B cell (primary cell): ENCODE measurements around the gene PLCL1. TPM values are rescaled to one million over a fixed set of nuclear protein-coding genes. Genes with fewer than 3 reads are reported as not detected.

Experiments used
- ATAC-seq: fragments of 200-7000 bp; cut with Tn5 transposase; one replicate; pipeline ENCODE4 v1.10.0; 2021; ENCODE audit warnings: low read depth, mild to moderate bottlenecking, moderate number of reproducible peaks, moderate library complexity
- CTCF ChIA-PET: fragments of 350-600 bp; sonication (Branson Sonifier 250); formaldehyde crosslinking; loops from one replicate; lab custom pipeline; 2021; ENCODE audit warnings: antibody characterized with exemption, inconsistent platforms; lab: Charles Lee
- POLR2A ChIA-PET: fragments of 350-600 bp; sonication (Branson Sonifier 250); formaldehyde crosslinking; loops from one replicate; lab custom pipeline; 2021; ENCODE audit warnings: antibody characterized with exemption; lab: Charles Lee
- DNase-seq: peaks from one replicate; pipeline ENCODE4 v3.0.0; 2013
- H2AFZ ChIP-seq: 2 replicates; pipeline ENCODE4 v1.6.1; 2012; ENCODE audit warnings: mild to moderate bottlenecking, low read depth, low read length; ENCODE audit not compliant: insufficient read depth, poor library complexity, severe bottlenecking
- H3K27ac ChIP-seq, 2 donors: 1 replicate in 1 of 2; 2 replicates in 1 of 2; pipeline ENCODE4 v1.5.1; 2012 to 2013; ENCODE audit warnings: low read length in 2 of 2, mild to moderate bottlenecking in 2 of 2, moderate library complexity in 1 of 2
- H3K27me3 ChIP-seq, 4 experiments: fragments of 200-600 bp in 1 of 4; sonication (generic) in 1 of 4; replicated peaks in 1 of 4; 1 replicate in 2 of 4; 2 replicates in 2 of 4; pipeline versions ENCODE4 v1.6.1 to v1.7.0; 2013 to 2016; ENCODE audit warnings: low read length in 3 of 4, mild to moderate bottlenecking in 2 of 4, mixed read lengths in 1 of 4, moderate library complexity in 1 of 4; ENCODE audit not compliant: insufficient read depth in 4 of 4, control insufficient read depth in 3 of 4; ENCODE audit errors: control extremely low read depth in 1 of 4
- H3K36me3 ChIP-seq, 2 experiments: replicated peaks in 1 of 2; 1 replicate in 1 of 2; 2 replicates in 1 of 2; pipeline versions ENCODE4 v1.6.1 to v1.7.1; 2013; ENCODE audit warnings: low read length in 1 of 2; ENCODE audit not compliant: insufficient read depth in 2 of 2, control insufficient read depth in 1 of 2; ENCODE audit errors: control extremely low read depth in 1 of 2, extremely low read depth in 1 of 2
- H3K4me1 ChIP-seq, 2 donors: fragments of 200-600 bp in 1 of 2; sonication (generic) in 1 of 2; 1 replicate in 1 of 2; 2 replicates in 1 of 2; pipeline versions ENCODE4 v1.5.1 to v1.6.1; 2013 to 2017; ENCODE audit warnings: low read length in 2 of 2; ENCODE audit not compliant: control insufficient read depth in 2 of 2, insufficient read depth in 2 of 2
- H3K4me2 ChIP-seq: replicated peaks from 2 replicates; pipeline ENCODE3; 2012; ENCODE audit warnings: mild to moderate bottlenecking, low read depth, low read length; ENCODE audit not compliant: poor library complexity, severe bottlenecking
- H3K4me3 ChIP-seq, 5 experiments: fragments of 200-600 bp in 1 of 5; sonication (generic) in 1 of 5; 1 replicate in 3 of 5; 2 replicates in 2 of 5; pipeline versions ENCODE4 v1.5.1 to v1.7.0; 2011 to 2016; ENCODE audit warnings: low read length in 4 of 5, mild to moderate bottlenecking in 4 of 5, low read depth in 2 of 5, control low read depth in 1 of 5, moderate library complexity in 1 of 5; ENCODE audit not compliant: insufficient read depth in 1 of 5; ENCODE audit errors: control extremely low read depth in 1 of 5, extremely low read depth in 1 of 5
- H3K79me2 ChIP-seq: fragments of 200-600 bp; sonication (generic); one replicate; pipeline ENCODE4 v1.6.0; 2016; ENCODE audit warnings: low read length; ENCODE audit not compliant: control insufficient read depth, insufficient read depth
- H3K9ac ChIP-seq: fragments of 200-600 bp; sonication (generic); 2 replicates; pipeline ENCODE4 v1.6.1; 2017; ENCODE audit warnings: mild to moderate bottlenecking, low read length, moderate library complexity
- H3K9me3 ChIP-seq, 3 donors: one replicate each; pipeline versions ENCODE4 v1.6.1 to v1.7.1; 2013; ENCODE audit warnings: low read length in 2 of 3; ENCODE audit not compliant: control insufficient read depth in 2 of 3, insufficient read depth in 1 of 3; ENCODE audit errors: control extremely low read depth in 1 of 3
- H4K20me1 ChIP-seq: 2 replicates; pipeline ENCODE4 v1.6.0; 2012; ENCODE audit warnings: mild to moderate bottlenecking, low read length; ENCODE audit not compliant: insufficient read depth, control insufficient read depth, poor library complexity, severe bottlenecking
- H3K27ac Mint-ChIP-seq: one replicate; pipeline ENCODE4 v1.8.0; 2021; ENCODE audit warnings: mixed read lengths
- H3K27me3 Mint-ChIP-seq: one replicate; pipeline ENCODE4 v1.8.0; 2021; ENCODE audit warnings: mixed read lengths
- H3K4me1 Mint-ChIP-seq: one replicate; pipeline ENCODE4 v1.8.0; 2021; ENCODE audit warnings: mixed read lengths
- H3K4me3 Mint-ChIP-seq: one replicate; pipeline ENCODE4 v1.8.0; 2021; ENCODE audit warnings: mixed read lengths
- H3K9me3 Mint-ChIP-seq: one replicate; pipeline ENCODE4 v1.8.0; 2022; ENCODE audit warnings: mixed read lengths; ENCODE audit not compliant: insufficient read depth
- EZH2 ChIP-seq: IDR thresholded peaks from 2 replicates; pipeline ENCODE4 v1.6.1; 2012; ENCODE audit warnings: borderline replicate concordance, low read depth, mild to moderate bottlenecking, moderate library complexity, low read length; ENCODE audit not compliant: insufficient read depth, poor library complexity, severe bottlenecking
- WGBS: methylation state at CpG from one replicate; pipeline ENCODE4 v1.1.5; 2013; ENCODE audit warnings: missing lambda C conversion rate; ENCODE audit not compliant: insufficient coverage; 5-methylcytosine and 5-hydroxymethylcytosine counted together
- intact Hi-C: fragments of 100-400 bp; cut with micrococcal nuclease; formaldehyde crosslinking; loops from one replicate; pipeline ENCODE4 v1.10.0; 2022
- polyA plus RNA-seq: library from polyadenylated mRNA; depleted of rRNA; stranded (reverse); fragments of >200 nt; gene quantifications from 2 replicates; pipeline ENCODE4 v1.2.3, GENCODE V29; 2012
- total RNA-seq, 2 donors: library from RNA; stranded (reverse); fragments of 120-200 nt in 1 of 2; gene quantifications; 1 replicate in 1 of 2; 2 replicates in 1 of 2; pipeline versions ENCODE4 v1.2.3 to v1.2.4, GENCODE V29; 2013 to 2022
- TF ChIP-seq, protein P1 (sequence below): fragments of 200-600 bp; IDR thresholded peaks from one replicate; pipeline ENCODE4 v1.8.0; 2022; ENCODE audit warnings: antibody characterized with exemption, mild to moderate bottlenecking

Gene PLCL1
- total and polyA plus RNA-seq, 2 donors (not counting 1 experiment from before 2014, with no cell fraction given), result 0.07 to 0.25 TPM

DNA sequence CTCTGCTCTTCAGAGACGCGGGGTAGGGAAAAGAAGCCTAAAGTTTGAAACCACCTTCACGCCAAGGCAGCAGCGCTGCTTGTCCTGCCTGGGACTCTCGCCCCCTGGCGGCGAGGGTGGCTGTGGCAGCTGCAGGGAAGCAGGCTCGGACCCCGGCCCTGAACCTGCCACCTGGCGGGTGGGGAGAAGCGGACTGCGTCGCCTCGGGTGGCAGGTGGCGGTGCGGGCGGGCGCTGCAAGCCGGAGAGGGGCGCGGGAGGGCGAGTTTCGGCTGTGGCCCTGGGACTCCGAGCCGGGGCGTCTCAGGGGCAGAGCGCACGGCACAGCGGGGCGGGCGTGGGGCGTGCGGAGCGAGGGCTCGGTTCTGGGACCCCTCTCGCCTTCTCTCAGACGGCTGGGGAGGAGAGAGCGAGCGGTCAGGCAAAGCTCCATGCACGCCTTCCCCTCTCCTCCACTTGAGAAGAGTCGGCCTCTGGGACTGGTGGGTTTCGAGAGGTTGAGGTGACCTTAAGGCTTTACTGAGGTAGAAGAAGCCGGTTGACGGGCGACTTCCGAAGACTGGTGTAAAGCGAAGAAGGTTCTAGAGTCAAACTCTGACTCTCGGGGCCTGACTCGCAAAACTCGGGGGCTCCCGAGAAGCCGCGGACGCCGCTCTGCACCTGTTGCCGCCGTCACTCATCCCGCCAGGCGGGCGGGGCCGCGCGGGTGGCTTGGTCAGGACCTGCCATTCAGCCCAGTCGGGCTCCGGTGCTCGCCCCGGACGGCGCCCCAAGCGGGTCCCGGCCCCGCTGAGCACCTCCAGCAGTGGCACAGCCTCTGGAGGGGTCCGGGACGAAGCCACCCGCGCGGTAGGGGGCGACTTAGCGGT is 18.1 kb upstream of the PLCL1 start:
- Histone ChIP-seq H4K20me1 (no peaks in the 10 kb centered on the region), H3K4me2 (peak overlapping the region; percentile 95), H2AFZ (peak overlapping the region; percentile 85), H3K27me3 (peaks cover 0 to 24% (median 17%) of the 10 kb centered on the region in 4 experiments), H3K79me2 (no peaks in the 10 kb centered on the region), H3K9me3 (peaks cover 0 to 25% (median 1%) of the 10 kb centered on the region in 3 donors), H3K36me3 (no peaks in the 10 kb centered on the region), H3K4me3 (peak overlapping the region in 4 of 5 experiments; percentile 24 to 60 (median 51)), H3K27ac (no peak overlapping the region), H3K9ac (peak overlapping the region; percentile 64), H3K4me1 (peaks cover 8 to 9% of the 10 kb centered on the region in 2 donors)
- intact Hi-C loops, result no loop called here
- peak overlapping the region; percentile 77 for H3K4me3 Mint-ChIP-seq
- TF ChIP-seq, protein P1, sequence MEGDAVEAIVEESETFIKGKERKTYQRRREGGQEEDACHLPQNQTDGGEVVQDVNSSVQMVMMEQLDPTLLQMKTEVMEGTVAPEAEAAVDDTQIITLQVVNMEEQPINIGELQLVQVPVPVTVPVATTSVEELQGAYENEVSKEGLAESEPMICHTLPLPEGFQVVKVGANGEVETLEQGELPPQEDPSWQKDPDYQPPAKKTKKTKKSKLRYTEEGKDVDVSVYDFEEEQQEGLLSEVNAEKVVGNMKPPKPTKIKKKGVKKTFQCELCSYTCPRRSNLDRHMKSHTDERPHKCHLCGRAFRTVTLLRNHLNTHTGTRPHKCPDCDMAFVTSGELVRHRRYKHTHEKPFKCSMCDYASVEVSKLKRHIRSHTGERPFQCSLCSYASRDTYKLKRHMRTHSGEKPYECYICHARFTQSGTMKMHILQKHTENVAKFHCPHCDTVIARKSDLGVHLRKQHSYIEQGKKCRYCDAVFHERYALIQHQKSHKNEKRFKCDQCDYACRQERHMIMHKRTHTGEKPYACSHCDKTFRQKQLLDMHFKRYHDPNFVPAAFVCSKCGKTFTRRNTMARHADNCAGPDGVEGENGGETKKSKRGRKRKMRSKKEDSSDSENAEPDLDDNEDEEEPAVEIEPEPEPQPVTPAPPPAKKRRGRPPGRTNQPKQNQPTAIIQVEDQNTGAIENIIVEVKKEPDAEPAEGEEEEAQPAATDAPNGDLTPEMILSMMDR, result peak; percentile 12
- no peak for TF ChIP-seq EZH2
- no peak overlapping the region for H3K27ac Mint-ChIP-seq
- DNase-seq (peak; percentile 68), ATAC-seq (peak; percentile 53)
- peaks cover 2% of the 10 kb centered on the region for H3K4me1 Mint-ChIP-seq
- WGBS, result 8% methylated on average over 70 of the region's 79 CpGs
- H3K9me3 Mint-ChIP-seq, result no peaks in the 10 kb centered on the region
- ChIA-PET POLR2A (no interaction called here), CTCF (interaction anchor here (0.6 kb wide), 1 partner anchor 39 kb away, joined by 3 read pairs; no protein-coding TSS in a partner anchor)
- peaks cover 48% of the 10 kb centered on the region for H3K27me3 Mint-ChIP-seq

DNA sequence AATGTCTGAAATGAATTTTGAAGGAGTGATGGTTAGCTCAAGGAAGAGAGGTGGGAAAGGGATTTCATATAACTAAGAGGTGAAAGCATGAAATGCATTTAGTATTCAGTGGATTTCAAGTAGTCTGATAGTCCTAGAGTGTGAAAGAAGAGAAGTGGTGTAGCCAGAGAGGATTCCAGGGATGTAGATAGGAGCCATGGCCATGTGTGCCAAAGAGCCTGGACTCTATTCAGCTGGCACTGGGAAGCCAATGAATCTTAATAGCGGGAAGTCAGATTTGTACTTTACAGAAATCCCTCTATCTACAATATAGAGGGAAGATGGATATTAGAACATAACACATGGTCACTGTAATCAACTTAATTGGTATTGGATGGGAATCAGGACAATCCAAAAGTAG is 10.9 kb upstream of the PLCL1 start:
- H3K4me2 ChIP-seq, result no peak overlapping the region
- intact Hi-C loops, result no loop called here
- peaks cover 0 to 8% (median 2%) of the 10 kb centered on the region in 3 donors for H3K9me3 ChIP-seq
- H2AFZ ChIP-seq, result no peak overlapping the region
- no peaks in the 10 kb centered on the region for H3K36me3 ChIP-seq
- no peak for ATAC-seq
- no peaks in the 10 kb centered on the region for H4K20me1 ChIP-seq
- H3K4me3 Mint-ChIP-seq, result no peak overlapping the region
- POLR2A ChIA-PET, result no interaction called here
- no peaks in the 10 kb centered on the region for H3K4me1 Mint-ChIP-seq
- H3K9me3 Mint-ChIP-seq, result peaks cover 8% of the 10 kb centered on the region
- TF ChIP-seq, protein P1, result no peak
- TF ChIP-seq EZH2, result no peak
- no peak overlapping the region for H3K4me3 ChIP-seq
- no peak overlapping the region for H3K27ac ChIP-seq
- H3K27ac Mint-ChIP-seq, result no peak overlapping the region
- H3K9ac ChIP-seq, result no peak overlapping the region
- DNase-seq, result no peak
- H3K79me2 ChIP-seq, result no peaks in the 10 kb centered on the region
- H3K4me1 ChIP-seq, result no peaks in the 10 kb centered on the region
- CTCF ChIA-PET, result no interaction called here
- no CpG with 5 or more reads among the region's 1 CpG for WGBS
- peaks cover 0 to 23% (median 10%) of the 10 kb centered on the region in 4 experiments for H3K27me3 ChIP-seq
- peaks cover 72% of the 10 kb centered on the region for H3K27me3 Mint-ChIP-seq
